ENCODE data around the gene MVP.
A peak's percentile ranks its signal among the peaks of the same experiment; 100 is the strongest.

The MVP gene

DNA sequence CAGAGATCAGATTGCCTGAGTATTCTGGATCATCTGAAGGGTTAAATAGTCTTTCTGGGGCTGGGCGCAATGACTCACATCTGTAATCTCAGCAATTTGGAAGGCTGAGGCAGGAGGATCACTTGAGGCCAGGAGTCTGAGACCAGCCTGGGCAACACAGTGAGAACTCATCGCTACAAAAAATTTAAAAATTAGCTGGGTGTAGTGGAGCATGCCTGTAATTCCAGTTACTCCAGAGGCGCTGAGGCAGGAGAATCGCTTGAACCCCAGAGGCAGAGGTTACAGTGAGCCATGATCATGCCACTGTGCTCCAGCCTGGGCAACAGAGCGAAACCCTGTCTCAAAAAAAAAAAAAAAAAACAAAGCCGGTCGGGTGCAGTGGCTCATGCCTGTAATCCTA lies 15.7 kb downstream of the MVP start:
- Mint-ChIP-seq H3K27ac (no peak overlapping the region), H3K27me3 (ENCODE audit: low read depth) (no peaks in the 10 kb centered on the region), H3K4me1 (ENCODE audit: low read depth) (peaks cover 2% of the 10 kb centered on the region), H3K4me3 (no peak overlapping the region), H3K9me3 (no peaks in the 10 kb centered on the region), H3K36me3 (ENCODE audit: low read depth) (peaks cover 47% of the 10 kb centered on the region)

DNA sequence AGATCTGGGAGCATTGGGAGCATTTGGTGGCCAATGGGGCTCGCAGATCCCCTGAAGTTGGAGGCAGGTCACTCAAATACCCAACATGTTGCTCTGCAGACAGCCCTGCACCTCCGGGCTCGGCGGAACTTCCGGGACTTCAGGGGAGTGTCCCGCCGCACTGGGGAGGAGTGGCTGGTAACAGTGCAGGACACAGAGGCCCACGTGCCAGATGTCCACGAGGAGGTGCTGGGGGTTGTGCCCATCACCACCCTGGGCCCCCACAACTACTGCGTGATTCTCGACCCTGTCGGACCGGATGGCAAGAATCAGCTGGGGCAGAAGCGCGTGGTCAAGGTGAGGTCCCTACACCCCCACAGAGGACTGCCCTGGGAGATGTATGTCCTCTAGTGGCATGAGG lies 16.4 kb downstream of the MVP start:
- no peak overlapping the region for H3K27ac Mint-ChIP-seq
- peaks cover 46% of the 10 kb centered on the region for H3K36me3 Mint-ChIP-seq (ENCODE audit: low read depth)
- peaks cover 2% of the 10 kb centered on the region for H3K4me1 Mint-ChIP-seq (ENCODE audit: low read depth)
- H3K27me3 Mint-ChIP-seq (ENCODE audit: low read depth): no peaks in the 10 kb centered on the region
- no peaks in the 10 kb centered on the region for H3K9me3 Mint-ChIP-seq
- no peak overlapping the region for H3K4me3 Mint-ChIP-seq

DNA sequence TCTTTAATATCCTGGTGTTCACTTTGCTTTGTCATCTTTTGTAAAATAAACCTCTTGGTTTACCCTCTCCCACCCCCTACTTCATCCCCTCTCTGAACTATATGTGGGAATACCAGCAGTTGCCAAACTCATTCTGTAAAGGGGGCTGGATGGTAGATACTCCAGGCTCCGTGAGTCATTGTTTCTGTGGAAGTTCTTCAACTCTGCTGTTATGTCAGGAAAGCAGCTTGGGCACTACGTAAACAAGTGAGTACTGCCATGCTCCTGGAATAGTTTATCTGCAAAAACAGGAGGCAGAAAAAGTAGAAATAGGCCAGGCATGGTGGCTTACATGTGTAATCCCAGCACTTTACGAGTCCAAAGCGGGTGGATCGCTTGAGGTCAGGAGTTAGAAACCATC lies 17.6 kb downstream of the MVP start:
- Mint-ChIP-seq H3K4me1 (ENCODE audit: low read depth) (no peaks in the 10 kb centered on the region), H3K27ac (no peak overlapping the region), H3K36me3 (ENCODE audit: low read depth) (peaks cover 40% of the 10 kb centered on the region), H3K27me3 (ENCODE audit: low read depth) (no peaks in the 10 kb centered on the region), H3K4me3 (no peak overlapping the region), H3K9me3 (no peaks in the 10 kb centered on the region)

DNA sequence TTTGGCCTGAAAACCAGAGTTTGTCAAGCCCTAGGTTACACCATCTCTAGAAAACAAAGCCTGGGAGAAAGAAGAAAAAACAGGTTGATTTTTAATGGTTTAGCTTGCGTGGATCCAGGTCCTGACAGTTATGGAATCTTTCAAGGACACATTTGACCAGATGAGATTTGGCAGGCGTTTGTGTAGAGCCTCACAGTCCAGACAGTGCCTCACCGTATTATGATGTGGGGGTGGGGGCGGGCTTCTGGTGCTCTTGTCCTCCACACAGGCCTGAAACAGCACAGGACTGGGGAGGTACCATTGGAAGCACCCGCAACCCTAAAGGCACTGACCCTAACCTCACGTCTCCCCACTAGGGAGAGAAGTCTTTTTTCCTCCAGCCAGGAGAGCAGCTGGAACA lies 19.6 kb downstream of the MVP start:
- Mint-ChIP-seq H3K4me3 (no peak overlapping the region), H3K27me3 (ENCODE audit: low read depth) (no peaks in the 10 kb centered on the region), H3K9me3 (no peaks in the 10 kb centered on the region), H3K27ac (no peak overlapping the region), H3K4me1 (ENCODE audit: low read depth) (no peaks in the 10 kb centered on the region), H3K36me3 (ENCODE audit: low read depth) (peaks cover 34% of the 10 kb centered on the region)

DNA sequence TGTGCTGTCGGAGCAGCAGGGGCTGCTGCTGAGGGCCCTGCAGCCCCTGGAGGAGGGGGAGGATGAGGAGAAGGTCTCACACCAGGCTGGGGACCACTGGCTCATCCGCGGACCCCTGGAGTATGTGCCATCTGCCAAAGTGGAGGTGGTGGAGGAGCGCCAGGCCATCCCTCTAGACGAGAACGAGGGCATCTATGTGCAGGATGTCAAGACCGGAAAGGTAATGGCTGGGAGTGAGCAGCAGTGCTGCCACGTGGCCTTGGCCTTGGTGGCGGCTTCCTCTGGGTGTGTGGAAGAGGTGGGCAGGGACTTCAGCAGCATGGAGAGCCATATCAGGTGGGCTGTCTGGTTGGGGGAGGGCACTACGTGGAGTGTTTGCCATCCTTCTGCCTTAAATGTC lies 20.0 kb downstream of the MVP start:
- no peak overlapping the region for H3K4me3 Mint-ChIP-seq
- H3K36me3 Mint-ChIP-seq (ENCODE audit: low read depth): peaks cover 36% of the 10 kb centered on the region
- no peaks in the 10 kb centered on the region for H3K4me1 Mint-ChIP-seq (ENCODE audit: low read depth)
- no peak overlapping the region for H3K27ac Mint-ChIP-seq
- no peaks in the 10 kb centered on the region for H3K9me3 Mint-ChIP-seq
- no peaks in the 10 kb centered on the region for H3K27me3 Mint-ChIP-seq (ENCODE audit: low read depth)

DNA sequence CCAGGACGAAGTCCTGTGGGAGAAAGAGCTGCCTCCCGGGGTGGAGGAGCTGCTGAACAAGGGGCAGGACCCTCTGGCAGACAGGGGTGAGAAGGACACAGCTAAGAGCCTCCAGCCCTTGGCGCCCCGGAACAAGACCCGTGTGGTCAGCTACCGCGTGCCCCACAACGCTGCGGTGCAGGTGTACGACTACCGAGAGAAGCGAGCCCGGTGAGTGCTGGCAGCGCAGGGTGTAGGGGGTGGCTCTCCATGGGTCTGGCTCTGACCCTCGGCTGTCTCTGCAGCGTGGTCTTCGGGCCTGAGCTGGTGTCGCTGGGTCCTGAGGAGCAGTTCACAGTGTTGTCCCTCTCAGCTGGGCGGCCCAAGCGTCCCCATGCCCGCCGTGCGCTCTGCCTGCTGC lies 21.4 kb downstream of the MVP start:
- peaks cover 35% of the 10 kb centered on the region for H3K36me3 Mint-ChIP-seq (ENCODE audit: low read depth)
- H3K4me3 Mint-ChIP-seq: no peak overlapping the region
- H3K9me3 Mint-ChIP-seq: no peaks in the 10 kb centered on the region
- no peaks in the 10 kb centered on the region for H3K27me3 Mint-ChIP-seq (ENCODE audit: low read depth)
- H3K4me1 Mint-ChIP-seq (ENCODE audit: low read depth): no peaks in the 10 kb centered on the region
- H3K27ac Mint-ChIP-seq: no peak overlapping the region

DNA sequence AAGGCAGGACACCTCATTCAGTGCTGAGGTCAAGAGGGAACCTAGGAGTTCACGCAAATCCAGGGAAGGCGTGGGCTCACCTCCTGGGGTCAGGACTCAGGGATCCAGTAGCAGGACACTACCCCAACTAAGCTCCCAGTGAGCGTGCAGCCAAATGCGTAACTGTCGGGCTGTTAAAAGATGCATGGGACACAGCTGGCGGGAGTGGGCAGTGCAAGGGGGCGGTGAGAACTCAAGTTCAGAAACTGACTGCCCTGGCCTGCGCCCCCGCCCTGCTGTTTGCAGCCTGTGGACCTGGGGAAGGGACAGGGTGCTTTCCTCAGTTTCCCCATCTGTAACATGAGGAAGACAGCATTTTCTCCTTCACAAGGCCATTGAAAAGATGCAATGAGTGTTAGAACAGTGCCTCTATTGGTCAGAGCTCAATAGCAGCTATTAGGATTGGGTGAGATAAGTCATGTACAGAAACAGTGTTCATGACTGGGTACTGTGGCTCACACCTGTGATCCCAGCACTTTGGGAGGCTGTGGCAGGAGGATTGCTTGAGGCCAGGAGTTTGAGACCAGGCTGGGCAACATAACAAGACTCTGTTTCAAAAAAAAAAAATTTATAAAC lies 22.6 kb downstream of the MVP start:
- H3K27ac Mint-ChIP-seq: no peak overlapping the region
- H3K4me1 Mint-ChIP-seq (ENCODE audit: low read depth): no peaks in the 10 kb centered on the region
- H3K9me3 Mint-ChIP-seq: no peaks in the 10 kb centered on the region
- no peaks in the 10 kb centered on the region for H3K27me3 Mint-ChIP-seq (ENCODE audit: low read depth)
- H3K36me3 Mint-ChIP-seq (ENCODE audit: low read depth): peaks cover 30% of the 10 kb centered on the region
- no peak overlapping the region for H3K4me3 Mint-ChIP-seq

DNA sequence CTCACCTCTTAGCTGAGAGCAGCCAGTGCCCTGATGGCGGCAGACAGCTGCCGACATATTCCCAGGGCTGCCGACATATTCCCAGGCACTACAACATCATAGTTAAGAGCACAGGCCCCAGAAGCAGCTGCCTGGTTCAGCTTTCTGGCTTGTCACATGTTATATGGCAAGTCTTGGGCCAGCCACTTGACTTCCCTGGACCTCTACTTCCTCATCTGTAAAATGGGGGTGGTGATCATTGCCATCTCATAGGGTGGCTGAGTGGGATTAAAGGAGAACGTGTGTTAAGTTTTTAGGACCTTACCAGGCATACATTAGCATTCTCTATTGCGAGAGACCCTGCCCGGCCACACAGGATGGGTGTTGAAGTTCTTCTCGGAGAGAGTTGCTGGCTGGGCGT lies 23.7 kb downstream of the MVP start:
- H3K27me3 Mint-ChIP-seq (ENCODE audit: low read depth): no peaks in the 10 kb centered on the region
- no peaks in the 10 kb centered on the region for H3K9me3 Mint-ChIP-seq
- peaks cover 36% of the 10 kb centered on the region for H3K36me3 Mint-ChIP-seq (ENCODE audit: low read depth)
- no peak overlapping the region for H3K4me3 Mint-ChIP-seq
- H3K4me1 Mint-ChIP-seq (ENCODE audit: low read depth): peaks cover 2% of the 10 kb centered on the region
- no peak overlapping the region for H3K27ac Mint-ChIP-seq

DNA sequence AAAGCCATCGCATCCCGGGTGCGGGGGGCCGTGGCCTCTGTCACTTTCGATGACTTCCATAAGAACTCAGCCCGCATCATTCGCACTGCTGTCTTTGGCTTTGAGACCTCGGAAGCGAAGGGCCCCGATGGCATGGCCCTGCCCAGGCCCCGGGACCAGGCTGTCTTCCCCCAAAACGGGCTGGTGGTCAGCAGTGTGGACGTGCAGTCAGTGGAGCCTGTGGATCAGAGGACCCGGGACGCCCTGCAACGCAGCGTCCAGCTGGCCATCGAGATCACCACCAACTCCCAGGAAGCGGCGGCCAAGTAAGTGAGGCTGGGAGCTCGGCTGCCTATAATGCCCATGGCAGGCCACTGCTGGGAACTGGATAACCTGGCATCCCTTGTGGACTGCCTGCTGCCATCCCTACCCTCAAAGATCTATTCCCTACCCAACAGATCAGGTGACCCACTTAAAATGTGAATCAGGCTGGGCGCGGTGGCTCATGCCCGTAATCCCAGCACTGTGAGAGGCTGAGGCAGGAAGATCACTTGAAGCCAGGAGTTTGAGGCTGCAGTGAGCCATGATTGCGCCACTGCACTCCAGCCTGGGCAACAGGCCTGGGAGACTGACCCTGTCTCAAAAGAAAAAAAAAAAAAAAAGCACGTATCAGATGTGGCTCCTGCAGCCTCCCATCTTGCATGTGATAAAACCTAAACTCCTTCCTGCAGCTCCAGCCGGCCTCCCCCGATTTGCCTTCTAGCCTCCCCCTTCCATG lies 24.5 kb downstream of the MVP start:
- no peak overlapping the region for H3K4me3 Mint-ChIP-seq
- H3K27me3 Mint-ChIP-seq (ENCODE audit: low read depth): no peaks in the 10 kb centered on the region
- peaks cover 32% of the 10 kb centered on the region for H3K36me3 Mint-ChIP-seq (ENCODE audit: low read depth)
- H3K9me3 Mint-ChIP-seq: no peaks in the 10 kb centered on the region
- H3K27ac Mint-ChIP-seq: no peak overlapping the region
- H3K4me1 Mint-ChIP-seq (ENCODE audit: low read depth): peaks cover 2% of the 10 kb centered on the region

DNA sequence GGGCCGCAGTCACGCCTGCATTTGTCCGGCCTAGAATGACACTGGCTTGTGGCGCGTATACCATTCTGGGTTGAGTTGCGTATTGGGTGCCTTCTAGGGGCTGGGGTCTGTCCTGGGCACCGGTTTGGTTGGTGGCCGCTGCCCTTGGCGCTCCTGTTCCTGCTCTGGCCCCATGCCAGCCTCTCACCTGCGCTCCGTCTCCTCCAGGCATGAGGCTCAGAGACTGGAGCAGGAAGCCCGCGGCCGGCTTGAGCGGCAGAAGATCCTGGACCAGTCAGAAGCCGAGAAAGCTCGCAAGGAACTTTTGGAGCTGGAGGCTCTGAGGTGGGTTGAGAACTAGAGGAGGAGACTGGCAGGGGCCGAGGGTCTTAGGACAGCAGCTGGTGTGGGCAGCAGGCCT lies 25.4 kb downstream of the MVP start:
- H3K36me3 Mint-ChIP-seq (ENCODE audit: low read depth): peaks cover 33% of the 10 kb centered on the region
- no peaks in the 10 kb centered on the region for H3K9me3 Mint-ChIP-seq
- no peaks in the 10 kb centered on the region for H3K27me3 Mint-ChIP-seq (ENCODE audit: low read depth)
- H3K4me3 Mint-ChIP-seq: no peak overlapping the region
- H3K4me1 Mint-ChIP-seq (ENCODE audit: low read depth): peaks cover 2% of the 10 kb centered on the region
- no peak overlapping the region for H3K27ac Mint-ChIP-seq

DNA sequence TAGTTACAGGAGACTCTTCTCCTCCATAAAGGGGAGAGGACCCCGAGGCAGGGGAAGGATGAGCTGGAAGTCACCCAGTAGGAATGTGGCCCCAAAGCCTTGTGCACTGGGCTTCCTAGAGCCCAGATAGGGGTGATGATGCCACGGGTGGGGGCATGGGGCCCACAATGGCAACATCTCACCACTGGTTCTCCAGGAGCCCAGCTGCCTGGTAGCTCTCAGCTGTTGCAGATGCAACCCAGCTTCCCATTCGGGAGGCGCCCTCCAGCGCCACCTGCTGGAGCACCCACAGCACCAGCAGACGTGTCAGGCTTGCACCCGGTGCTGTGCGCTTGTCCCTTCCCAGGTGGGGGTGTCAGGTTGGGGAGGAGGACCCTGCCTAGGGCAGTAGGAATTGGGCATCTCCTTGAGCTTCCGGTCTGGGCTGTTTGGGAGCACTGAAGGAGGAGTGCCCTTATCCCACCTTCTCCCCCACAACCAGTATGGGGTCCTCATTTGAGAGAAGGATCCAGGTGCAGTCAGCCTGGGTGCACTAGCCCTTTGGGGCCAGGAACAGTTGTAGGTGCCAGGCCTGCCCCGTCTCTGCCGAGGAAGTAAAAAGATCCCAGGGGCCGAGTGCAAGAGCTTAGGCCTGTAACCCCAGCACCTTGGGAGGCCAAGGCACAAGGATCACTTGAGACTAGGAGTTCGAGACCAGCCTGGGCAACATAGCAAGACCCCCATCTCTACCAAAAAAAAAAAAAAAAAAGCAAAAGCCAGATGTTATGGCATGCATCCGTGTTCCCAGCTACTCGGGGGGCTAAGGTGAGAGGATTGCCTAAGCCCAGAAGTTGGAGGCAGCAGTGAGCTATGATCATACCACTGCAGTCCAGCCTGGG lies 28.4 kb downstream of the MVP start:
- no peaks in the 10 kb centered on the region for H3K27me3 Mint-ChIP-seq (ENCODE audit: low read depth)
- peaks cover 2% of the 10 kb centered on the region for H3K4me1 Mint-ChIP-seq (ENCODE audit: low read depth)
- peaks cover 33% of the 10 kb centered on the region for H3K36me3 Mint-ChIP-seq (ENCODE audit: low read depth)
- peak overlapping the region; percentile 41 for H3K27ac Mint-ChIP-seq
- no peak overlapping the region for H3K4me3 Mint-ChIP-seq
- no peaks in the 10 kb centered on the region for H3K9me3 Mint-ChIP-seq

DNA sequence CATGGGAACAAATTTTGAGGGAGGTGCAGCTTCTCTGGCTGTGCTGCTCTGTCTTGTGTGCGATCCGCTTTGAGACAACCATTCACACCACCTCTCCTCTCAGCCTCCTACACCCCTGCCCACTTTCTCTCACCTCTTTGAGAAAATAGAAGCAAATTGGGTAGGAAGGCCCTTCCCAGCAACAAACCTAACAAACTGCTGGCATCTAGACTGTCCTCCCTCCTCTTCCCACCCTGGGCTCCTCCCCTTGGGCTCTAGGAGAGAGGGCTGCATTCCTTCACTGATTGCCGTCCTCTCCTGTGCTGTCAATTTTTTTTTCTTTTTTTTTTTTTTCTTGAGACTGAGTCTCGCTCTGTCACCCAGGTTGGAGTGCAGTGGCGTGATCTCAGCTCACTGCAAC lies 29.2 kb downstream of the MVP start:
- no peak overlapping the region for H3K27ac Mint-ChIP-seq

DNA sequence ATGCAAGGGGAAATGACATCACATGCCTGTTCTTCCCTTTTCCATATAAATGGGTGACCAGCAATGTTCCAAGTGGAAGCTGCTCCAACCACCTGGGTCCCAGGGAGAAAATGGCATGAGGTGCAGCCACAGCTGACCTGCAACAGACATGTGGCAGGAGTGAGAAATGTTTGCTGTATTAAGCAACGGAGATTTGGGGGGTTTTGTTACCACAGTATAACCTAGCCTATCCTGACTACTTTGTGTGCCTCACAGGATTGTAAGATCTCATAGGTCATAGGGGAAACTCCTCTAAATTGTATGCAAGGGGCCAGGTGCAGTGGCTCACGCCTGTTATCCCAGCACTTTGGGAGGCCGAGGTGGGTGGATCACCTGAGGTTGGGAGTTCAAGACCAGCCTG lies 30.7 kb downstream of the MVP start:
- Mint-ChIP-seq H3K27me3 (ENCODE audit: low read depth) (no peaks in the 10 kb centered on the region), H3K36me3 (ENCODE audit: low read depth) (peaks cover 23% of the 10 kb centered on the region), H3K27ac (no peak overlapping the region), H3K4me3 (no peak overlapping the region), H3K9me3 (no peaks in the 10 kb centered on the region), H3K4me1 (ENCODE audit: low read depth) (peaks cover 4% of the 10 kb centered on the region)

More for the DNA sequence above, 29.2 kb downstream of the MVP start:
- no peaks in the 10 kb centered on the region for H3K27me3 Mint-ChIP-seq (ENCODE audit: low read depth)
- H3K4me3 Mint-ChIP-seq: no peak overlapping the region
- peaks cover 30% of the 10 kb centered on the region for H3K36me3 Mint-ChIP-seq (ENCODE audit: low read depth)
- H3K4me1 Mint-ChIP-seq (ENCODE audit: low read depth): peaks cover 2% of the 10 kb centered on the region
- H3K9me3 Mint-ChIP-seq: no peaks in the 10 kb centered on the region

DNA sequence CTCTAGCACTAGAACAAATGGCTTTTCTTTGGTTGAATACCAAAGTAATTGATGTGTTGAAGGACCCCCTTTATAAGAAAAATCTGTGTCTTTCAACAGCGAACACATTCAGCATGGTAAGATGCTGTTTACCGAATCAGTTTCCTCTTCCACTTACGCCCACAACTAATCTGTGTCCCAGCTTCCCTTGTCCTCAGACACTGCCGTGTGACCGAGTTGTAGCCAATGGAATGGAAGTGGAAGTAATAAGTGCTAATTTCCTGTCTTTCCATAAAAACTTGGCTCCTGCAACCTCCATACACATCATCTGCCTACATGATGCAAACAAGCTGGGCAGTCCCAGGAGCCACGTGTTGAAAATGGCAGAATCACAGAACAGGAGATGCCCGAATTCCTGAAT lies 32.4 kb downstream of the MVP start:
- Mint-ChIP-seq H3K4me3 (no peak overlapping the region), H3K4me1 (ENCODE audit: low read depth) (peaks cover 4% of the 10 kb centered on the region), H3K36me3 (ENCODE audit: low read depth) (peaks cover 19% of the 10 kb centered on the region), H3K27ac (no peak overlapping the region), H3K9me3 (no peaks in the 10 kb centered on the region), H3K27me3 (ENCODE audit: low read depth) (no peaks in the 10 kb centered on the region)
